Medulla oblongata (tissue), 1 donor: ENCODE data around the gene IFT20.
A peak's percentile ranks its signal among the peaks of the same experiment; 100 is the strongest.
"Not testable (repeated sequence)": the region's sequence is repeated elsewhere in the genome, so short reads cannot be mapped to it uniquely, and the experiment has no call there.

Source experiments
- DNase-seq: peaks from one replicate; pipeline ENCODE4 v3.0.0-alpha.2; 2015; ENCODE audit errors: extremely low spot score

Gene IFT20

DNA sequence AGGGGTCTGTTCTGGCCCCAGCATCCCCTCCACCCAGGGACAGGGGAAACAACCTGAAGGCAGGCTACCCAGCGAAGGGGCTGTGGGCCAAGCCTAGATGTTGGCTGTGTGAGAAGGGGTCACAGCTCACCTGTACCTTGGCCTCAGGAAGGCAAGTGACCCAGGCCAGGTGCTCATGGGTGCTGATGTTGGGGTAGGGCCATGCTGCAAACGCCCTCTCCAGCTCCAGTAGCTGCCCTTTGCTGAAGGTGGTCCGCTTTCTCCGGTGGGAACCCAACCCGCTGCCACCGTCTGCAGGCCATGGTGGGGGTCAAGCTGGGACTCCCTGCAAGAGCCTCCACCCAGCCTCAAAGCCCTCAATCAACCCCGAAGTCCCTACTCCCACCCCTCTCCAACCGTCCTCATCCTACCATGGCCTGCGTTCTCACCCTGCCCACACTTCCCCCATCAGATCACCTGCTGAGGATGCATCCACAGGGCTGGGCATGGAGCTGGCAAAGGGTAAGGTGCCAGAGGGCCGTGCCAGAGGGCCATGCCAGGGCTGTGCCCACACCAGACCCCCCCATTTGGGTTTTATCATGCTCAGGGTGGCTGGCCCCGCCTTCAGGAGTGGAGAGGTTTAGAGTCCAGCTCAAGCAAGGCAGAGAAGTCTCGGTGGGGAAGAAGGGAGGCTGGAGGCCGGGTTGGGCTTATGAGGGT lies 29.5 kb upstream of the IFT20 start, which contains the start of gene SEBOX:
TSS of gene SEBOX (minus strand) at position 535 of the 699 bp plus-strand sequence. CDS start at position 487, 48 bp downstream.
- no peak for DNase-seq

GRCh38 chr17:28363776-28364650 lies 28.7 kb upstream of the IFT20 start:
- no peak for DNase-seq

DNA sequence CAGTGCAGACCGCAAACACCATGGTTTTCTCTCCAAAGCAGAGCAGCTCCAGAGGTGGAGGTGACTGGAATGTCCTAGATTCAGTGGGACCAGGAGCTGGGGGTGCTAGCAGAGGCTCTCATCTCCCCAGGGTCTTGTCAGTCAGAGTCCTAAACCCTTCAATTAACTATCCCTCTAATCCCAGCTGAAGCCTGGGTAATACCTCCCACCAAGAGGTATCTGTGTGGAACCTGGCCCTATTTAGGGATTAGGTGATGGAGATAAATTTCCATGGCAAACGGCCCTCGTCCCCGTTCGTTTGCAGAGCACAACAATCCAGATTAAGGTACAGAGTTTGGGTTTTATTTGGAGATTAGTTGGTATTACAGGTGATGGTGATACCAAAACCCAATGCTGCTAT lies 27.9 kb upstream of the IFT20 start:
- DNase-seq: no peak

DNA sequence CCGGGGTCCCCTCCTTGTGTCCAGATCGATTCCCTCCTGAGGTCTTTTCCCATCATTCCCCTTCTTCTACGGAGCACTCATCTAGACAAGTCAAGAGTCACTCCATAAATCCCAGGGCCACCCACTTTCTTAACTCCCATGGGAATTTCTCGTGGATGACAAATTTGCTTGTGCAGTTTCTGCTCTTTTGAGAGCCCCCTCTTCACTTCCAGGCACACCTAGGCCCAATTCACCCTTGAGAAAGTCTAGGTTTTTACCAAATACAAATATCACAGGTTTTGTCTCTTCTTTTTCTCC lies 22.6 kb upstream of the IFT20 start:
- DNase-seq: no peak

DNA sequence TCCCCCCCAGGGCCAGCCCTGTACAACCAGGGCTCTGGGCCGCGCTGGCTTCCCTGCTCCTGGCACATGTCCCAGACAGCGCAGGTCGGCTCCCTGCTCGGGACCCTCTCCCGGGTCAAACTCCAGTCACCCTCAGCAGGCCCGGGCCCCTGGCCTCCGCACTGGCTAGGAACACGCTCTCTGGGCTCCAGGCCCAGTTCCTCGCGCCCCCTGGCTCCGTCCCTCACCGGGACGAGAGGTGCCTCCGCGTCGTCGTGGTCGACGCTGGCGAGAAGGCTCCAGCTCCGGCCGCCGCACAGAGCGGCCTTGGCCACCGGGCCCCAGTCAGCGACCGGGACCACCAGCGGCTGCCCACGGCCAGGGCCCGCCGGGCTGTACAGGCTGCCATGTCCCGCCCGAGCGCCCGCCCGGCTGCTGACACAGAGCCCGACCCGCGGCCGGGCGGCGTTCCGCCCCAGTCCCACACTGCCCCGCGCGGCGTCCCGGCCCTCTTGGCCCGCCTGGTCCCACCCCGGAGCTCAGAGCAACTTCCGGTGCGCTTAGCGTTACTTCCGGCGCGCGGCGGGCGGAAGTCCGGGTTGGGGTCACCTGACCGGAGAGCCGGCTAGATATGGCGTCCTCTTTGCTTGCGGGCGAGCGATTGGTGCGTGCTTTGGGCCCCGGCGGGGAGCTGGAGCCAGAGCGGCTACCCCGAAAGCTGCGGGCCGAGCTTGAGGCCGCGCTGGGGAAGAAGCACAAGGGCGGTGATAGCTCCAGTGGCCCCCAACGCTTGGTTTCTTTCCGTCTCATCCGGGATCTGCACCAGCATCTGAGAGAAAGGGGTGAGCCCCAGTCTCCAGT lies 22.0 kb upstream of the IFT20 start, which contains the start of gene POLDIP2:
TSS of gene POLDIP2 (minus strand) at position 467 of the 840 bp plus-strand sequence. CDS start at position 388, 79 bp downstream.
- DNase-seq: peak; percentile 95

- DNase-seq: no peak
These were observed 15.0 kb upstream of the IFT20 start for GRCh38 chr17:28350271-28350670.

- DNase-seq: no peak
These were observed 13.7 kb upstream of the IFT20 start for GRCh38 chr17:28348979-28349378.

GRCh38 chr17:28347261-28347891 lies 12.1 kb upstream of the IFT20 start:
- DNase-seq: no peak

GRCh38 chr17:28346746-28347246 lies 11.5 kb upstream of the IFT20 start:
- no peak for DNase-seq

DNA sequence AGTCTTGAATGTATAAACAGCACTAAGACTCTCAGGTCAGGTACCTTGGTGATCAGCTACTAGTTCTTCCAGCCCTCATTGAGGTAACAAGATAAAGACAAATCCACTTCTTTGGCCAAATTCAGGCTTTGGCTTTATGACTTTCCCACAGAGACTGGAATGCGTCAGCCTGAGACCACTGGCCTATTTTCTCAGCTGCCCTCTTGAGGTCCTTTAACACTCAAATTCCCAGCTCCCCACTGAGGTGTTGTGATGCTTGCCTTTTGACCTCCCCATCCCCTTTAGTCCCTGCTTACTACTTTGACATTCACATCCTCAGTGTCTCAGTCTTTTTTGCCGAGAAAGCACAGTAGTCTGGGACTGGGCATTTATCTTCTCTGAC lies 10.9 kb upstream of the IFT20 start:
- DNase-seq: no peak

- DNase-seq: no peak
These were observed 10.3 kb upstream of the IFT20 start for GRCh38 chr17:28345419-28346198.

DNA sequence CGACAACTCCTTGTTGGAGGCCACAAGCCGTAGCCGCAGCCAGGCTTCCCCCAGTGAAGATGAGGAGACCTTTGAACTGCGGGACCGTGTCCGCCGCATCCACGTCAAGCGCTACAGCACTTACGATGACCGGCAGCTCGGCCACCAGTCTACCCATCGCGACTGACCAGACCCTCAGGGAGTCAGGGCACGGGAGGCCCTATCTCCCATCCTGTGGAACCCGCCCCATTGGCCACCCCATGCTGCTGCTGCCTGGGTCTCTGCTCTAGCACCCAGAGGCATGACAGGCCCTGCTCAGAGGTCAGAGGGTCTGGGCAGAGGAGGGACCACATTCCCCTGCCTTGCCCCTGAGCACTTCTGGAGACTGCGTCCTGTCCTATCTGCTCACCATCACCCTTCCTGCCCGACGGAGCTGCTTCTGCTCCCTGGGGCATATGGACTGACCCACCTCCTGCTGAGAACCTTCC lies 9.2 kb upstream of the IFT20 start:
- no peak for DNase-seq

DNA sequence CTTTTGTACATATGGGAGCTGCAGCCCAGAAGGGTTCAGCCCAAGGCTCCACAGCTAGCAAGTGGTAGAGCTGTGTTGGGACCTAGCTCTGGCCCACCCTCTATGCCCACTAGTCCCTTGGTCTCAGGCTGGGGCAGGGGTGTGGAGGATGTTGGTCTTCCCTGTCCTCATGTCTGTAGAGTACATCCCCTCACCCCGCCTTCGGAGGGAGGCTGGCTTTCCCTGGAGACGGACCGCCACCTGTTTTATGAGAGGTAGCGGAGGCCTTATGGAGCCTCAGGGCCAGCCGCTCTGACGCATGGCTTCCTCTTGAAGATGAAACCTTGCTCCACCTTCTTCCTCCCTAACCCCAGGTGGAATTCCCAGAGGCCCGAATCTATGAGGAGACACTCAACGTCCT lies 8.7 kb upstream of the IFT20 start:
- DNase-seq: no peak

GRCh38 chr17:28343491-28343932 lies 8.2 kb upstream of the IFT20 start:
- no peak for DNase-seq

GRCh38 chr17:28342313-28342712 lies 7.0 kb upstream of the IFT20 start:
- DNase-seq: no peak

DNA sequence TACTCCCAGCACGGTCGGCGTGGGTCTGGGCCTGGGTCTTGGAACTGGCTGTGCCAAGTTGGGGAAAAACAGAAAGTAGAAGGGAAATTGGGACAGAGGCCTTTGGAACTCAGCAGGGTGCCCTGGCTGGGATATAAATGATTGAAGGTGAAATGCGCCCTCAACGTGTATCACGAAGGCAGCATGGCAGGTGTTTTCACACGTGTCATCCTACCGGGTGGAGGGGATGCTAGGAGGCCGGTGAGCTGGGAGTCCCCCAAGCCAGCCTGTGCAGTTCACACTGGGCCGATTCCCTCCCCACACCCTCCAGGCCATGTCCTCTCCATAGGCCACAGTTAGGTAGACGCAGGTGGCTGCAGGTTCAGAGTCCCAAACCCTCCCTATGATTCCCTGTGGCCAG lies 6.2 kb upstream of the IFT20 start:
- DNase-seq: no peak

- DNase-seq: no peak
These were observed 5.1 kb upstream of the IFT20 start for GRCh38 chr17:28340374-28340773.

DNA sequence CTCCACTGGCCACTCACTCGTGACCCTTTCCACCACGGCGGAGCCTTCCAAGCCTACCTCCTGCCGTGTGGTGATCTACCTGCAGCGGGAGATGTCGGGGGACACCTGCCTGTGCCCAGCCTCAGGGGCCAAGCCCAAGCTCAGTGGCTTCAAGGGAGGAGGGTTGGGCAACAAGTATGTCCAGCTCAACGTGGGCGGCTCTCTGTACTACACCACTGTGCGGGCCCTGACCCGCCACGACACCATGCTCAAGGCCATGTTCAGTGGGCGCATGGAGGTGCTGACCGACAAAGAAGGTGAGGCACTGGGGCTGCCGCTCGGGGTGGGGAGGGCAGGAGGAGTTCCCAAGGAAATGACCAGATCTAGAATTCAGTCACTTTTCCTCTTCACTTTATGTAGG lies 4.2 kb upstream of the IFT20 start:
- no peak for DNase-seq

DNA sequence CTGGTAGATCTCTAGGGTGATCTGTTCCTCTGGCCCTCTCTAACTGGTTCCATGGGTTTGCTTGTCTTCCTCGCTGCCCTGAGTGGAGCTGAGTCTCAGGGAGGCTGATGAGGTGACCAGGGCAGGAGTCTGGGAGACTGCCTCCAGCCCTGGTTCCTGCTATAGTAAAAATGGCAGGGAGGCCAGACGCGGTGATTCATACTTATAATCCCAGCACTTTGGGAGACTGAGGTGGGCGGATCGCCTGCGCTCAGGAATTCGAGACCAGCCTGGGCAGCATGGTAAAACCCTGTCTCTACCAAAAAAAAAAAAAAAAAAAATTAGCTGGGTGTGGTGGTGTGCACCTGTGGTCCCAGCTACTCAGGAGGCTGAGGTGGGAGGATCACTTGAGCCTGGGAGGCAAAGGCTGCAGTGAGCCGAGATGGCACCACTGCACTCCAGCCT lies 3.5 kb upstream of the IFT20 start:
- DNase-seq: not testable (repeated sequence)

DNA sequence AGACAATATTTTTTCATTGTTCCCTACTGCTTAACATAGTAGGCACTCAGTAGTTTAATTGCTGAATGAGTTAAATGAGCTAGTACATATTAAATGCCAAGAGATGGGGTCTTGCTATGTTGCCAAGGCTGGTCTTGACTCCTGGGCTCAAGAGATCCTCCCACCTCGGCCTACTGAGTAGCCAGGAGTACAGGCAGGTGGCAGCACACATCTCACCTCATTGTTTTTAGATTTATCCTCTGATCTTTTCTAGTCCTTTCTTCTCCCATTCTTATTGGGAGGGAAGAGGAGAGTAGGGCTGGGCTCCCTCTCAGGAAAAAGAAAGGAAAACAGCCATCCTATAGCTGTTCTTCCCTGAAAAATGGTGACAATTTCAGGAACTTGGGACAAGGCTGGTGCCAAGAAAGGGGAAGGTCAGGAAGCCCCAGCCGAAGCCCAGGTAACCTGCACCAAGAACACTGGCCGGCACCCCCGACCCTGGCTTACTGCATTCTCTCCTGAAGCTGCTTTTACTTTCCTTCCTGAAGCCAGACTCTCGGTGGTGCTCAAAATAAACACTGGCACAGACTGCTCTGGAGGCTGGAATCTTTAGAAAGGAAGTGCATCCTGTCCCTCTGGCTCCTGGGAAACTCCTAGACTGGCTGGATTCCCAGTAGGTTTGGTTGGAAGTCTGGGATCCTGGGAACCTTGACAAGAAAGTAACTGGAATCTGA lies 2.9 kb upstream of the IFT20 start:
- no peak for DNase-seq
